Stimulated activated CD8-positive, alpha-beta memory T cell treated with anti-CD3 and anti-CD28 coated beads, Interleukin-7, amount 100 ng/mL, for 24 hours (primary cell): ENCODE results near the gene ATP8B4.

Source experiments
- DNase-seq: peaks from one replicate; pipeline ENCODE4 v3.0.0-alpha.2; 2020; ENCODE audit warnings: low read depth

The ATP8B4 gene

DNA sequence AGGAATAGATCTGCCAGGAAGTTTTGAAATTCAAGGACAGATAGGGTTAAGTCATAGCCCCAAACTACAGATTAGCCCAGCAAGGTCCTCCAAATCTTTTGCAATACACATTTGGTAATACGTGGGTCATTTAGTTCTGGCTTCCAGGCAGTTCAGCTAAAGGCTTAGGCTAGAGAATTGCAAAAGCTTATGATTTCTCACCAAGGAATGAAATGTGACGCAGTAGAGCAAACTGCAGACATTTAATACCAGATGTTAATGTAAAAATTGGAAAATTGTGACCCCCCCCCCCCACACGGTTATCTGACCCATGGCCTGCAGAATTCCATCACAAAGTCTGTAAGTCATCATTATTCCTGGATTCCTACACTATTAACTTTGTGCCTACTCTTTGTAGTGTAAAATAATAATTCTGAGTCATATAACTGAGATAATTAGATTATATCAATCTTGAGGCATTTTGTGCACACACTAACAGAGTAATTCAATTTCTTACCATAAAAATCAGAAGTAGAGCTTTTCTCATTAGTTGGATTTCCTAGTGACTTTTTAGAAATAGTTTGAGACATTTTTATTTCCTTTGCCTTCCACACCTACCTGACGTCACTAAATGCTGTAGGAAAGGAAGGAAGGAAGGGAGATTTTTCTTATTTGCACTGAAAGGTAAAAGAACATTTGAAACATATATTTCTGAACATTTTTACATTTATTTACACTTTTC, 263.0 kb downstream of the ATP8B4 start:
- no peak for DNase-seq

DNA sequence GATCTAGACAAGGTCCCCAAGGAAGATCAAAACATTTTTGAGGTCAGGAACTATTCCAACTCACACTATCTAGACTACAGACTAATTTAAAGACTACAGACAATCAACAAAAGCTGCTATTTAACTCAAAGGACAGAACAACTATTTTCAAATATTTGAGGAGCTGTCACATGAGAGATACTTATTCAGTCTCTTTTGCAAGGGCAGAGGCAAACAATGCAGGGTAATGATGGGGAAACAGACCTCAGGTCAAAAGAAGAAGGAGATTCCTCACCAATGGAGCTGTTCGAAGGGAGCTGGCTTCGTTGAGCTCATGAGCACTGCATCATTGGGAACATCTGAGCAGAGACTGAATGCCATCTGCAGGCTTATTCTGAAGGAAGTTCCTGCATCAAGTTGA, 266.3 kb downstream of the ATP8B4 start:
- no peak for DNase-seq

DNA sequence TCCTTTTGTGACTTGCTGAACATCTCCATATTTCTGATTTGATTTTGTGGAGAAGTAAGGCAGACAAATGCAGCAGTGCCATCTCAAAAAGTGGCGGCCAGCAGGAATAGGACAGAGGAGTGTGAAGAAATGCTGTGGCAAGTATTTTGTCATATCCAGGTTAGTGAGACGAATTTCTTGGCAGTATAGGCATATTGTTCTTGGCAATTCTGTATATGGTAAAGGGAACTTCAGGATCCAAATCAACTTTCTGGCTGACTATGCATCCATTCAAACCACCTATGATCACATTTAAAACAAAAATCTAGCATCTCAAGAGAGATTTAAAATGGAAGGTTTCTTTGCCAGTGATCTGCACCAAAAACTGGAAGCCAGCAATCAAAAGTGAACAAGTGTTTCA, 270.2 kb downstream of the ATP8B4 start:
- no peak for DNase-seq

DNA sequence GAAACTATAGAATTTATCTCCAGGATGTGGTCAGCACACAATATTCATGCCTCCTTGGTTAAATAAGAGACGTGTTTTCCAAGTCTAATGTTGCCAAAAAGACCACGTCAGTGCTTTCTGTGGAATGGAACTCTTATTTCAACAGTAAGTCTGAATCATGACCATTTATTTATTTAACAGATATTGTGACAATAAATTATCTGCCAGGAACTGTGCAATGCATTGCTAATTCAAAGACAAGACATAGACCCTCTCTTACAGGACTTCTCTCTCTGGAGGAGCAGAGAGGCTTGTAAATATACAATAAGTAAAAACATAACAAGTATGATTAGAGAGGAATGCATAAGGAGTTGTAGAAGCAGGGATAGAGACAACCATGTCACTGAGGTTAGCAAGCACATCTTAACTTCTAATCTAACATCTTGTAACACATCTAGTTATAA, 270.7 kb downstream of the ATP8B4 start:
- no peak for DNase-seq

DNA sequence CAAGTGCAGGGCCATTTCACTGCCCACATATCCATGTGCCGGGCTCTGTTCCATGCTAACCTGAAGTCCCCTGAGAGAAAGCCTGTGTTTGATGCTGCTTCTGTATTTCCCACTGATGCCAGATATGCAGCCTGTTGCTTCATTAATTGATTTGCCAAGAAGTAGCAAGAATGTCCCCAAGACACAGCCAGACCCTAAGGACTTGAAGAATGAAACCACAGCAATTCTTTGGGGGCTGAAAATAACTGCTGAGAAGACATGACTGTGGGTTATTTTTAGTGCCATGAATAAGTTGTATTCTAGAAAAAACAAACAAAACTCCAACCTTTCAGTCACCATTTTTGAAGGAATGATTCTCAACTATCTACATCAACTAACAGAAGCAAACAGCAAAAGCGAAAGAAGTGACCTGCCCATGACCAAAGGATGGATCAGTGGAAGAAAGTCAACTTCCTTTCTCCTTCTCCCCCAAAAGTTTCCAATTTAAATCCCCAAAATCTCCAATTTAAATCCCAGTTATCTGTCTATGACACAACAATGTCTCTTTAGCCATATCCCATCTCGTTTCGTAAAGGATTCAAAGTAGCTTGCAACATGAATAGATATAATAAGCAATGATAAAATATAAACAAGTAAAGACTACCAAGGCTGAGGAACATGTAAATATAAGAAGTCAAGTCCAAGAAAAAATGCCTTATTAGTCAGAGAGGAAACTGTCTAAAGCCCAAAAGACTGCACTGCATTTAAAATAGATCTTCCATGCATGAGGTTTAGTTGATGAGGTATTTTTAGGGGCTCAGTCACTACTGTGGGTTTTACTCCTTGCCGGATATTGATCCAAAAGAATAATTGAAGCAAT, 271.4 kb downstream of the ATP8B4 start:
- DNase-seq, result no peak

DNA sequence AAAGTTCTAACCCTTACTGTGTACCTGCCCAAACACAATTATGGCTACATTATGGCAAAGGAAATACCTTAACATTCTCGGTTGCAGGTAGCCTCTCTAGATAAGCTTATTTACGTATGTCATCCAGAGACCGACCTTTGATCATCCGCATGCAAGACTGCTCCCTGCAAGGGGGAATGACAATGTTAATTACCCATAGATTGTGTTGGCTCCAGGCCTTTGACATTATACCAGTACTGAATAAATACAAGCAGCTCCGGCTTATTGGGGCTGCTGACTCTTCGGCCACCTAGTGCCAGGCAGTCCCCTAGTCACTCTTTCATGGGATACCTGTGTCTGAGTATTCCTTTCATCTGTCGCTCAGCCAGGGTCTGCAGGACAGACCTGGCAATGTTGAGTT, 274.6 kb downstream of the ATP8B4 start:
- DNase-seq, result no peak

DNA sequence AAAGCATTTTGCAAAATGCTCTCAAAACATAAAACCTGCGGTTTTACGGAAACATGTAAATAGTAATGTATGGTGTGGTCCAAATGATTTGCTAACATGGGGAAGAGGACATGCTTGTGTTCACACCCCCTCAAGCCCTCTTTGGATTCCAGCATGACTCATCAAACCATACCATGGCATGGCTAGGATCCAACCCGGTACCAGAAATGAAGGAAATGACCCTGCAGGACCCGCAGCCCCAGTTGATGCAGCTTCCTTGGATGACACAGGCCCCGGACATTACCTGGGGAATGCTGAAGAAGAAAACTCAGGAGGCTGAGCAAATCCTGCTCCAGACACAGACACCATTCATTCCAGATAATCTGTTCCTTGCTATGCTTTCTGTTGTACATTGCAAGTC, 275.3 kb downstream of the ATP8B4 start:
- DNase-seq, result no peak

DNA sequence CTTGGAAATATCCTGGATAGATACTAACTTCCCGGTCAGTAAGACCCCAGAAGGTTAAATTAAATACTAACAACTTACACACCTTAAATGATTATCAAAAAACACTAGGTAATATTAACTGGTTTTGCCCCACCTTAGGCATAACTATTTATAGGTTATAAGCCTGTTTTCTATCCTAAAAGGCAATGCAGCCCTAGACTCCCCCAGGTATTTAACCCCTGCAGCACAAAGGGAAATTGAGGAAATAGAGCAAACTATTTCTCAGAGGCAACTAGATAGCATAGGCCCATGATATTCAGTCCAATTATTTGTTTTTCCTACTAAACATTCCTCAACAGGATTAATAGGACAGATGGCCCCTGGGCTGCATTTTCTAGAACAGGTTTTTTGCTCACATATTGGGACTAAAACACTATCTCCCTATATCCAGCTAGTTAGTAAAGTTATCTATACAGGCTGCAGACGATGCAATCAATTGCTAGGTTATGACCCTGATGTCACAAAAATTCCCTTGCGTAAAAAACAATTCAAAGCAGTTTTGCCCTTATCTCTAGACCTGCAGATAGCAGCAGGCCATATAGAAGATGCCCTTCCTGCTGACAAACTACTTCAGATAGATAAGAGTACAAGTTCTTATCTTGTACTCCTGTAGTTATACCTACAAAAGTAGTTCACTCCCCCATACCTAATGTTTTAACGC, 276.9 kb downstream of the ATP8B4 start:
- DNase-seq, result no peak

DNA sequence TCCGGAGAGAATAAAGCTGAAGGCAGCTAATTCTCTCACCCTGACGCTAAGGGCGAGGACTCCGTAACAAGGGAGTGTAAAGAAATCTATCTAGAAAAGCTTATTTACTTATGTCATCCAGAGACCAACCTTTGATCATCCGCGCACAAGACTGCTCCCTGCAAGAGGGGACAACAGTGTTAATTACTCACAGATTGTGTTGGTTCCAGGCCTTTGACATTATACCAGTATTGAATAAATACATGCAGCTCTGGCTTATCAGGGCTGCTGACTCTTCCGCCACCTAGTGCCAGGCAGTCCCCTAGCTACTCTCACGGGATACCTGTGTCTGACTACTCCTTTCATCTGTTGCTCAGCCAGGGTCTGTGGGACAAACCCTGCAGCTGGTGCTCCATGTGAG, 286.5 kb downstream of the ATP8B4 start:
- DNase-seq, result no peak

DNA sequence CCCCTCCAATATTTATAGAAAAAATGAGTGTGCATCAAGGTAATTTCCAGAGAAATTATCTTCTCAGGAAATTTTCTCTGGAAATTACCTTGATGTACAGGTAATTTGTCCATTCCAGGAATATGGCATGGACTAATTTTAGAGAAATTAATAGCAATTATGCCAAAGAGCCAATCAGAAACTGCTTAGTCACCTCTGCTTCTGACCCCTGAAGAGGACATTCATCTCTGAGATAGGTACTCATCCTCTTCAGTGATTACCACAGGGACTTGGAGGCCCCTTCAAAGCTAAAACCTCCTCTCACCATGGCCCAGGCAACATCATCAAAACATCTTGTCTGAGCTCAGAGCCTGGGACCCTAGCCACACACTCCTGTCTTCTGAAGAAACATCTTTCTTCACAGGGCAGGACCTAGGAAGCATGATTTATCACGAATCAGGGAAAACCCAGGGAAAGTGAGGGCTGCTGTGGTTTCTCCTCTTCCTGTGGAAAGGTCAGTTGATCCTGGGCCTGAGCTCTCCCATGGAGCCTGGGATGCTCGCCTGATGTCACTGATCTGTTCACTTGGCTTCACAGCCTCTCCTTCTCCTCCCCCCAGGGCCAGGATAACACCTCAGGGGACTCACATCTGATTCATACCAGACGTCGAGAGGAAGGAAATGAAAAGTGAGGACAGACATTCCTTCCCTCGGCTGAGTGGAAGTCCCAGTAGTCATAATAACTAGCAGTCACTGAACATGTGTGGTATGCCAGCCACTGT, 287.6 kb downstream of the ATP8B4 start:
- DNase-seq, result no peak

DNA sequence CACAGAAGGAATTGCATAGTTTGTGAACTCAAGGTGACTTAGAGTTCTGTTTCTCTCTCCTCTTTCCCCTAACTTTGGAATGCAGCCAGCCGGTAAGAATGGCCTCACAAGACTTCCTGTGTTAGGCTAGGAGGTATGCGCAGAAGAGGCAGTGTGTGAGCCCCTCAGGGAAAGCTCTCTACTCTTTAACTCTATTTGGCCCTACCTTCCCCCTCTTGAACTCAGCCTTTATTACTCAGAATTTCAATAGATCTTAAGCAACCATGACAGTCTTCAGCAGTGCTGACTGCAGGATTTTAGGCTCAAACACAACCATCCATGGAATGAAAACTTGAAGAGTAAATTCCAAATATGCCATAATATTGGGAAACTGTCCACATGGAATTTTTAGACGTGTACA, 288.6 kb downstream of the ATP8B4 start:
- no peak for DNase-seq

DNA sequence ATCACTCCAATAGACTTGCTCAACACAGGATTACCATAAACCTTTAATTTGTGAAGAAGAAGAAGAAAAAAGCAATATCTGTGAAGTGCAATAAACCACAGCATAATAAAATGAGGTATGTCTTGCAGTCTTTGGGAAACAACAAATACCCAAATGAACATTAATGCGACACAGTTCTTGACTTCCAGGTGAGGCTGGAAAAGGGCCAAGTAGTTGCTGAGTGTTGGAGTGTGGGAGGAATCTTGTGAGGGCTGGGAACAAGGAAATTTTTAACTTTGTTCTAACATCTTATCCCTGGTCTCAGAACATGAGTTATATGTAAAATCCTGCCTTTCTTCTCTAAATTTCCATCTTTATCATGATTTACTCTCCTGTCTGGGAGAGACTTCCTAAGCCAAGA, 291.7 kb downstream of the ATP8B4 start:
- DNase-seq, result no peak

DNA sequence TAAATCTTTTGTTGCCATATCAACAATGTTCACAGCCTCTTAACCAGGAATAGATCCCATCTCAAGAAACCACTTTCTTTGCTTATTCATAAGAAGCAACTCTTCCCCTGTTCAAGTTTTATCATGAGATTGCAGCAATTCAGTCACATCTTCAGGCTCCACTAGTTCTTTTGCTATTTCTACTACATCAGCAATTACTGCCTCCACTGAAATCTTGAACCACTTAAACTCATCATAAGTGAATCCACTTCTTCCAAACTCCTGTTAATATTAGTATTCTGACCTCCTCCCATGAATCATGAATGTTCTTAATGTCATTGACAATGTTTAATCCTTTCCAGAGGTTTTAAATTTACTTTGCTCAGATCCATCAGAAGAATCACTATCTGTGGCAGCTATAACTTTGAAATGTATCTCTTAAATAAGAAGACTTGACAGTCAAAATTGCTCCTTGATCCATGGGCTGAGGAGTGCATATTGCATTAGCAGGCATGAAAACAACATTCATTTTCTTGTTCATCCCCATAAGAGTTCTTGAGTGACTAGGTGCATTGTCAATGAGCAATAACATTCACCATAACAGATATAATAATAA, 292.3 kb downstream of the ATP8B4 start:
- no peak for DNase-seq

DNA sequence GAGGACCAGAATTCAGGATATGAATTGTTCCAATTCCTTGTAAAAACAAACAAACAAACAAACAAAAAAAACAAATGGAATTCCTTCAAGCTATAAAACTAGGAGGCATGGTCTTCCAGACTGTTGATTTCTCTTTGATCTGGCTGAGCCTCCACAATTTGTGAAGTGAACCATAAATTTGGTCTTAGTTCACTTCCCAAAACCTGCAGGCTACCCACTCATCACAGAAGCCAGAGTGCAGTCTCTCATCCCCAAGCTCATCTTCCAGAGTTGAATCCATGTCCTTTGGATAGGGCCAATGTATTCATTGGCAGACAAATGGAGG, 294.3 kb downstream of the ATP8B4 start:
- no peak for DNase-seq

DNA sequence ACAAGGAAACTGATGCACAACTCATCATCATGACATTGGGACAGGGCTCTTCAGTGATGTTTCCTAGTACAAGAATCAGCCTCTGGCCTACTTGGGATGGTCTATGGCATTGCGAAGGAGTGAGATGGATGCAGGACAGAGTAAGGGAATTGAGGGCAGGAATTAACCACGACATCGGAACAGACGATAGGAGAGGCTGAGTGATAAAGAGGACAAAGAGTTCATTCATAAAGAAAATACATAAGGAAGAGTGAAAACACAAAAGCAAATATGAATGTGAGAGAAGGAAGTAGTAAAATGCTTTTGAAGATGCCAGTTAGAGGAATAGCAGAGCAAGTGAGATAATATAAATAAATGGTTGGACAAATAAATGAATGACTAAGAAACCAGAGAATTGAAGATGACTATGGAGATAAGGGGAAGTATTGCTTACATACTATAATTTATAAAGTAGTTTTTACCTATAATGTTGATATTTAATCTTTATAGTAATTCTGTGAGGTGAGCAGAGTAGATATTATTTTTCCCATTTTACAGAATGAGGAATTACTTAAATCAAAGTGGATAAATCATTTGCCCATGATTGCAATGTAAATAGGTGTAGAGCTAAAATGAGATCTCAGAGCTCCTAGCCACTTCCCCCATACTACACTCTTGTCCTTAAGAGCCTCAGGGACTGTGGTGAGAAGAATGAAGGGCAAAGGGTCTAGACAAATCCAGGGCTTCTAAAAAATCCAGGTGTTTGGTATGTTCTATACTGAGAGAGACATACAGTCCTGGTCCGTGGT, 294.9 kb downstream of the ATP8B4 start:
- DNase-seq, result no peak

DNA sequence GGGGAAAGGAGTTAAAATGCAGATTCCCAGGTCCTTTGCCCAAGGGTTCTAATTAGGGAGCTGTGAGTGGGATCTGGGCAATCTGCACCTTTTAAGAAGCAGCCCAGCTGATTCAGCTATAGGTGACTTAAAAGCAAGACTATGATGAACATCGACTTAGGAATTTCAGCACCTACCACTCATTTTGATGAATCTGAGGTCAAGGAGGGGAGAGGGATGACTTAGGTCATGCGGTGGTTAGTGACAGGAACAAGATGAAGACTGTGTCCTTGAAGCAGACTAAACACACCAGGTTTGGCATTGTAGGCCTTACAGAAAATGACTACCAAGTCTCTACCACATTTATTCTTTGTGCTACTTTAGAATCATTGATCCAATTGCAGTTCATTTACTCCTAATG, 301.9 kb downstream of the ATP8B4 start:
- no peak for DNase-seq

DNA sequence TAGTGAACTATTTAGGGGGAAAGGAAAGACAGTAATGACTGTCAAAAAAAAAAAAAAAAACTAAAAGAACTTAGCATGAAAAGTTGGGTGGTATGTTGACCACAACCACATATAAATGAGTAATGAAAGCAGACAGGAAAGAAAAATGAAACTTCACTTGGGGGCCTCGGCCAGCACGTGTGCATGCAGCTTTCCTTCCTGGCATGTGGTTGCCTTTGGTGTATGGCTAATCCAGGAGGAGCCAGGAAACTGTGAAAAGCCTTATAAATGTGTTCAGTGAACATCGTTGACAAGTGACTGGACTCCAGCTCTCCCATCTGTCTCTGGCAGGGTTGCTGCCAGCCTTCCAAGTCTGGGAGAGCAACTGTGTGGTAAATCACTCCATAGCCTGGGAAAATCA, 303.1 kb downstream of the ATP8B4 start:
- DNase-seq, result no peak

DNA sequence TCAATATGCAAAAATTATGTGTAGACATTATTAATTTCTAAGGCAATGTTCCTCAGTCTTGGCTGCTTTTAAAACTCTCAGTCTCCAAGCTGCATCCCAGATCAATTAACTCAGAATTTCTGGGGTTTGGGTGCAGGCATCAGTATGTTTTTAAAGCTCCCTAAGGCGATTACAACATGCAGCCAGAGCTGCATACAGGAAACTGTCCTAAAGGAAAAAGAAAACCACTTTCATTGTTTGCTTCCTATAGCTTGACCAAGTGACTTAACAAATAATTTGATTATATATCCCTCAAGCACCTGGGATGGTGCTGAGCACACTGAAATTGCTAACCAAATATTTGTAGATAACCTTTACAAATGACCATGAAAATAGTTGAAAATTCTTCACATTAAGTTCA, 303.5 kb downstream of the ATP8B4 start:
- DNase-seq, result no peak

DNA sequence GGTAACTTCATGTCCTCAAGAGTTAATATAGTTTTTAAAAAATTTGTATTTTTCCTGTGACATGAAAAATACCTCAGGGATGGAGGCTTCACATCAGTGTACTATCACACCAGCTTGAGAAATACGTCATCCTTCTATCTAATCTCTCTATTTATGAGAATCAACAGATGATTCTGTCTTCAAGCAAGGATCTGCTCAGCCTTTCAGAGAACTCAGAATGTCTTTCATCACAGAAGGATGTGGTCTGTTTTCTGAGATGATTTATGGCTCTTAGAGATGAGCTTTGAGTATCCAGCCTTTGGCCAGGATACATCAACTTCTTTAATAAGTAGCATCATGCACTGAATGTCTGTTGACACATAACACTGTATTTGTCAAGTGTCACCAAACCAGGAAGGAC, 304.3 kb downstream of the ATP8B4 start:
- no peak for DNase-seq

DNA sequence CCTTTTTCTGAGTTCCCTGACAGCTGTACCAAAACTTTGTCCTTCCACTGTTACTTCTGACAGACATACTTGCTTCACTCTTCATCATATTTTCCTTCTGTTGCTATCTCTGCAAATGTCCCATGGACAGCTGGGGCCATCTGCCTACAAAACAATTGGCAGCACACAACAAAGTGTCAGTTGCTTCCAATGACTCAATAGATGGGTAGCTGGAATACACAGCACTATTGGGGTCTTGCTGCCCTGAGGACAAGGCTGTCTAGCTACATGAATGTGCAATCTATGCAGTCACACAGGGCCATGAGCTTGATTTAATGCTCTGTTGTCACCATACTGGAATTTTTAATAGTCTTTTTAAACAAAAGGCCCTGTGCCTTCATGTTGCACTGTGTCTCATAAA, 305.4 kb downstream of the ATP8B4 start:
- DNase-seq, result no peak

DNA sequence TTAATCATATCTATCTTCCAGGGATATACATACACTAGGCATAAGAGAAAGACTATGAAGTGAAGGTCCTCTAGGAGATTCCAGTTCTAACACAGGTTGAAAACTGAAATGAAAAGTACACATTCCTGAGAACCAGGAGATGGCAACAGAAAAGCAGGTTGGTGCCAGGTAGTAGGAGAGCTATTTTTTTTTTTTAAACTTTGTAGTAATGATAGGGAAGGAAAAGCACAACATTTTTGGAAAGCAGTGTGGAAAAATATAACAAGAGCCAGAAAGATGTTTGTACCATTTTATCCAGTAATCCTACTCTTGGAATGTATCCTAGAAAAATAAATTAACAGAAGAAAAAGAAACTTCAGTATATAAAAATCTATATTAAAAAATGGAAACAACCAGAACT, 308.3 kb downstream of the ATP8B4 start:
- no peak for DNase-seq
